Measurements from ENCODE around the gene CYB5R3.
A peak's percentile ranks its signal among the peaks of the same experiment; 100 is the strongest.

The CYB5R3 gene

GRCh38 chr22:42648017-42648367, 1.2 kb downstream of the CYB5R3 start:
- Mint-ChIP-seq H3K36me3 (ENCODE audit: insufficient read depth) (peaks cover 8% of the 10 kb centered on the region), H3K9me3 (no peaks in the 10 kb centered on the region), H3K4me3 (peak overlapping the region; percentile 90), H3K27me3 (no peaks in the 10 kb centered on the region), H3K27ac (ENCODE audit: low read depth) (peak overlapping the region; percentile 92), H3K4me1 (peaks cover 38% of the 10 kb centered on the region)
- ATAC-seq (replicated peaks; ENCODE audit: extremely low read depth, poor library complexity, severe bottlenecking) (no peak), DNase-seq (ENCODE audit: low spot score in 2 of 2) (no peak)

- ATAC-seq (replicated peaks; ENCODE audit: extremely low read depth, poor library complexity, severe bottlenecking) (no peak), DNase-seq (ENCODE audit: low spot score in 2 of 2) (no peak)
- Mint-ChIP-seq H3K36me3 (ENCODE audit: insufficient read depth) (peaks cover 8% of the 10 kb centered on the region), H3K4me3 (peak overlapping the region; percentile 90), H3K4me1 (peaks cover 41% of the 10 kb centered on the region), H3K9me3 (no peaks in the 10 kb centered on the region), H3K27ac (ENCODE audit: low read depth) (peak overlapping the region; percentile 92), H3K27me3 (no peaks in the 10 kb centered on the region)
Observed at GRCh38 chr22:42646569-42647525, 2.3 kb downstream of the CYB5R3 start.

DNA sequence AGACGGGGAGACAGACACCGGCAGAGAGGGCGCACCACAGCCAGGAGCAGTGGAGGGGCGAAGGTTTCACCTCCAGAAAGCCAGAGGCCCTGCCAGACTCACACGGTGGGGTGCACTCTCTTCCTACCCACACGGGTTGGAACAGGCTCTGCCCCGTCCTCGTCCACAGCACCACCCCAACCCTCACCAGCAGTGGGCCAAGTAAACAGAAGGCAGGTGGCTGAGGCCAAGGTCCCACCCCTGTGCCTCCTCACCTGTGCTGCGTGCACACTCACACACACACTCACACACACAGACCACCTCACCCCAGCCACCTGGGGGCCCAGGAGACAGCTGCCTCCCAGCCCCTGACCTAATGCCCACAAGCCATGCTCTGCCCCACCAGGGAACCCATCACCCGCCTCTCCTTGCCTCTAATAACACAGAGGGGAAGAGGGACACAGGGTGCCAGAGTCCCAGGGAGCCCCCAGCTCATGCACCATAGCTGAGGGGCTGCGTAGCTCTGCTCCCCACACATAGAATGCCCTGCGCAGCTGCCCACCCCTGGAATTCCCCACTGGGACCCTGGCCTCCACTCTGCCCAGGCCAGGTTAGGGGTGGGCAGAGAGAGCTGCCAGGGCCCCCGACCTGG, 3.1 kb downstream of the CYB5R3 start:
- no peak overlapping the region for H3K4me3 Mint-ChIP-seq
- no peaks in the 10 kb centered on the region for H3K27me3 Mint-ChIP-seq
- DNase-seq (ENCODE audit: low spot score in 2 of 2) (no peak), ATAC-seq (replicated peaks; ENCODE audit: extremely low read depth, poor library complexity, severe bottlenecking) (no peak)
- H3K36me3 Mint-ChIP-seq (ENCODE audit: insufficient read depth): peaks cover 8% of the 10 kb centered on the region
- peaks cover 41% of the 10 kb centered on the region for H3K4me1 Mint-ChIP-seq
- H3K27ac Mint-ChIP-seq (ENCODE audit: low read depth): peak overlapping the region; percentile 69
- no peaks in the 10 kb centered on the region for H3K9me3 Mint-ChIP-seq

DNA sequence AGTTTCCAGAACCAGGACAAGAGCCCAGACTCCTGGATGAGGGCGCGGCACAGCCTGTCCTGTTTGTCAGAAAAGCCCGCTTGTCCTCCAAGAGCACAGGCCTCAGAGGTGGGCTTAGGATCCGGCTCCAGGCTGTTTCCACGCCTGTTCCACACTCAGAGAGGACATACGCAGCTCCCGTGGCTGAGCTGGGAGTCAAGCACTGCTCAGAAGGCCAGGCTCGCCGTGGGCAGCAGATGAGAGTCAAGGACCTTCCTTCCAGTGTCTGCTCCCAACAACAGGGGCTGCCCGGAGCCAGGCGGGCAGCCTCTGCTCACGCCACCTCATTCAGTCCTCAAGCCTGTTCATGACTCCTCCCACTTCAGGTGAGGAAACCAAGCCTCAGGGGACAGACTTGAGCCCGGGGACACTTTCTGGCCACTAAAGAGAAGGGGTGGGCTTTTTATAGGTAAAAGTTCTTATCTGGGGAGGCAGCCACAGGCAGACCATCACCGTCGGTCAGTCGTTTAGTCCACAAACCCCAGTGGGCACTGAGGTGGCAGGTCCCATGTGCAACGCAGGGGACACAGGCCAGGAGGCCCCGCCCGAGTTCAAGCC, 3.8 kb downstream of the CYB5R3 start:
- Mint-ChIP-seq H3K36me3 (ENCODE audit: insufficient read depth) (peaks cover 10% of the 10 kb centered on the region), H3K9me3 (no peaks in the 10 kb centered on the region), H3K27ac (ENCODE audit: low read depth) (peak overlapping the region; percentile 69), H3K27me3 (no peaks in the 10 kb centered on the region), H3K4me1 (peaks cover 41% of the 10 kb centered on the region), H3K4me3 (no peak overlapping the region)
- no peak for ATAC-seq (replicated peaks; ENCODE audit: extremely low read depth, poor library complexity, severe bottlenecking)
- DNase-seq (ENCODE audit: low spot score in 2 of 2): no peak

- Mint-ChIP-seq H3K4me3 (no peak overlapping the region), H3K4me1 (peaks cover 41% of the 10 kb centered on the region), H3K27ac (ENCODE audit: low read depth) (peak overlapping the region; percentile 11), H3K9me3 (no peaks in the 10 kb centered on the region), H3K27me3 (no peaks in the 10 kb centered on the region), H3K36me3 (ENCODE audit: insufficient read depth) (peaks cover 10% of the 10 kb centered on the region)
- DNase-seq (ENCODE audit: low spot score in 2 of 2) (no peak), ATAC-seq (replicated peaks; ENCODE audit: extremely low read depth, poor library complexity, severe bottlenecking) (no peak)
Observed at GRCh38 chr22:42644422-42645340, 4.5 kb downstream of the CYB5R3 start.

DNA sequence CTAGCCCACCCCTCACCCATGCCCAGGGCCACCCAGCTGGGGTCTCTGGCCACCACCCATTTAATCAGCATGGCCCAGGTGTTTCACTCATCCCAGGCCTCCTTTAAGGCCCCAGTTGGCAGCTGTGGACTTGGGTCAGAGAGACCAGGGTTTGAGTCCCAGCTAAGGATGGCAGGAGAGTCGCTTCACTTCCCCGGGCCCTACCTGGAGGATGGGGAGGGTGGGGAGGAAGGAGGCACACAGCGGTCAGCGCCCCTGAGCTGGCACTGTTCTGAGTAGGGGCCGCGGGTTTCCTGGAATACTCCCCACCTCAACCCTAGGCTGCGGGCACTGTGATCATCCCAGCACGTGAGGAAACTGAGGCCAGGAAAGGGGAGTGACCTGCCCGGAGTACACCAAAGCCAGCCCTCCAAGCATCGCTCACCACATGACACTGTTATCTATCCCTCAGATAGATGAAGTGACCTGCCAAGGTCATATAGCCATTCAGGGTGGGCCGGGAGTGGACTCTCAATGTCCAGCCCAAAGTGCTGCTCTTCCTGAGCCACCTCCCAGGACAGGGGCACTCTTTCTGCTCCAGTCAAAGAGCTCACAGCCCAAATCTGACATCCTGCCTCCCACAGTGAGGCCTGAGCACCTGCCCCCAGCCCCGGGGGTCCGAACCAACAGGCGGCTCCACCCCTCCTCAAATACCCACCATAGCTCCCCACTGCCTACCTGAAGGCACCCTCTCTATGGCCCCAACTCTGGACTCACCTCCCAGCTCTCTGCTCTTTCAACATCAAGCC, 5.4 kb downstream of the CYB5R3 start:
- DNase-seq (ENCODE audit: low spot score in 2 of 2): no peak
- peak overlapping the region; percentile 11 for H3K27ac Mint-ChIP-seq (ENCODE audit: low read depth)
- H3K36me3 Mint-ChIP-seq (ENCODE audit: insufficient read depth): peaks cover 12% of the 10 kb centered on the region
- no peak overlapping the region for H3K4me3 Mint-ChIP-seq
- peaks cover 39% of the 10 kb centered on the region for H3K4me1 Mint-ChIP-seq
- H3K27me3 Mint-ChIP-seq: no peaks in the 10 kb centered on the region
- H3K9me3 Mint-ChIP-seq: no peaks in the 10 kb centered on the region
- no peak for ATAC-seq (replicated peaks; ENCODE audit: extremely low read depth, poor library complexity, severe bottlenecking)

DNA sequence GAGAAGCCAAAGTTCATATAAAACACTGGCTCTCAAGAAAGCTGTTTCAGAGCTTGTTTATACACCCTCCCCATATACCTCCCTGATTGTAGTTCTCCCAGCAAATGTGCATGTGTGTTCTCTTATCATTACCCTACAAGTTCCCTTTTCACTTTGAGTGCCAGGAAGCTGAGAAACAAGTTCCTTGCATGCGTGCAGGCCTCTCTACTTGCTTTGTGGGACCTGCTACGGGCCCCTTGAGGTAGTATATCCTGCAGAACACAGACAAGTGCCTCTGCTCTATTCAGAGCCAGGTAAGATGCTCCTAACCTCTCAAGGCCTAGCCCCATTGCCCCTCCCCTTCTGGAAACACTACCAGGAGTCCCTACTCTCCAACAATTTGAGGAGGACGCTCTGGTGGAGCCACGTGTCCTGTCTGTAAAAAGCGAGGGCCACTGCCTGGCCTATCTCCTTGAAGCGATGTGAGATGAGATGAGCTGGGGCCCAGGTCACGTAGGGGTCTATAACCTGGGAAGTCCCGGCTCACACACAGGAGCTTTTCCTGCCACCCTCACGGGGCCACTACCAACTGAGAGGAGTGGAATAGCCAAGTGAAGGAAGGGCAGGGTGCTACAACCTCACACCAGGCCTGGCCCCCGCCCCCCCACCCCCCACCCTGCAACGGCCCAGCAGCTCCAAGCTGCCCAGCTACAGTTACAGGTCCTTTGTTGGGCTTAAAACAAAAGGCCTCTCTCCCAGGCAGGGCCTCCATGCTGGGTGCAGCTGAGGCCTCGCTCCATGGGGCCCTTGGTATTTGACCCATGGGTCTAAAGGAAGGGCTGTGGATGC, 6.2 kb downstream of the CYB5R3 start:
- peaks cover 33% of the 10 kb centered on the region for H3K4me1 Mint-ChIP-seq
- H3K4me3 Mint-ChIP-seq: no peak overlapping the region
- DNase-seq (ENCODE audit: low spot score in 2 of 2): no peak
- no peak overlapping the region for H3K27ac Mint-ChIP-seq (ENCODE audit: low read depth)
- ATAC-seq (replicated peaks; ENCODE audit: extremely low read depth, poor library complexity, severe bottlenecking): no peak
- H3K9me3 Mint-ChIP-seq: no peaks in the 10 kb centered on the region
- H3K27me3 Mint-ChIP-seq: no peaks in the 10 kb centered on the region
- peaks cover 8% of the 10 kb centered on the region for H3K36me3 Mint-ChIP-seq (ENCODE audit: insufficient read depth)

- H3K27ac Mint-ChIP-seq (ENCODE audit: low read depth): no peak overlapping the region
- peaks cover 28% of the 10 kb centered on the region for H3K4me1 Mint-ChIP-seq
- no peak for ATAC-seq (replicated peaks; ENCODE audit: extremely low read depth, poor library complexity, severe bottlenecking)
- DNase-seq (ENCODE audit: low spot score in 2 of 2): no peak
- H3K27me3 Mint-ChIP-seq: no peaks in the 10 kb centered on the region
- no peak overlapping the region for H3K4me3 Mint-ChIP-seq
- H3K36me3 Mint-ChIP-seq (ENCODE audit: insufficient read depth): peaks cover 6% of the 10 kb centered on the region
- no peaks in the 10 kb centered on the region for H3K9me3 Mint-ChIP-seq
Observed at GRCh38 chr22:42641801-42642413, 7.3 kb downstream of the CYB5R3 start.

GRCh38 chr22:42639541-42640241, 9.5 kb downstream of the CYB5R3 start:
- no peak for ATAC-seq (replicated peaks; ENCODE audit: extremely low read depth, poor library complexity, severe bottlenecking)

DNA sequence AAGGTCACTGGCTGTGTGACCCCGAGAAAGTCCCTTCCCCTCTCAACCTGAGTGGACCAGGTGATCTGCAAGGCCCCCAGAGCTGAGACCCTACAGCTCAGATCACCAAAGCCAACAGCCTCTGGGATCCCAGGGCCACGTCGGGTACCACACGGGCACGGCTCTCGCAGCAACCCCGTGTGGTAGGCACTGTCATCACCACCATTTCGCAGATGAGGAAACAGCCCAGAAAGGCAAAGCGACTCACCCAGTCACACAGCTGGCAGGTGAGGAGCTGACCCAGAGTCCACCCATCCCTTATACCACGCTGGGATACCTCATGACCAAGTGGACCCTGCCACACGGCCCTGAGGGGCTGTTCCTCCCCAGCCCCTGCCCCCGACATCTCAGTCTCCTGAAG, 11.6 kb downstream of the CYB5R3 start:
- no peak for ATAC-seq (replicated peaks; ENCODE audit: extremely low read depth, poor library complexity, severe bottlenecking)
- Mint-ChIP-seq H3K27ac (ENCODE audit: low read depth) (no peak overlapping the region), H3K36me3 (ENCODE audit: insufficient read depth) (peaks cover 21% of the 10 kb centered on the region), H3K27me3 (no peaks in the 10 kb centered on the region), H3K4me3 (no peak overlapping the region), H3K9me3 (no peaks in the 10 kb centered on the region), H3K4me1 (peaks cover 6% of the 10 kb centered on the region)
- no peak for DNase-seq (ENCODE audit: low spot score in 2 of 2)

More at GRCh38 chr22:42639541-42640241, 9.5 kb downstream of the CYB5R3 start:
- H3K4me3 Mint-ChIP-seq: no peak overlapping the region
- H3K27ac Mint-ChIP-seq (ENCODE audit: low read depth): no peak overlapping the region
- H3K4me1 Mint-ChIP-seq: peaks cover 19% of the 10 kb centered on the region
- no peak for DNase-seq (ENCODE audit: low spot score in 2 of 2)
- no peaks in the 10 kb centered on the region for H3K9me3 Mint-ChIP-seq
- peaks cover 15% of the 10 kb centered on the region for H3K36me3 Mint-ChIP-seq (ENCODE audit: insufficient read depth)
- H3K27me3 Mint-ChIP-seq: no peaks in the 10 kb centered on the region
